ENCODE measurements around the gene CEP97.

- TF ChIP-seq CTCF (optimal IDR thresholded peaks at IDR 0.05 in 1 of 3, IDR thresholded peaks at IDR 0.05 in 1 of 3, conservative IDR thresholded peaks at IDR 0.05 in 1 of 3; ENCODE audit: extremely low read depth in 1 of 3, insufficient read depth in 2 of 3, low read length in 3 of 3) (no peak), EZH2 (IDR thresholded peaks at IDR 0.05; ENCODE audit: low read length) (no peak)
Observed at GRCh38 chr3:101735833-101736232, 11.4 kb downstream of the CEP97 start.

Measured in keratinocyte (primary cell).